Endothelial cell of umbilical vein (primary cell): Measurements from ENCODE around the gene CAMP. TPM values are rescaled to one million over a fixed set of nuclear protein-coding genes. Genes with fewer than 3 reads are reported as not detected.

Experiments
- BruUV-seq: library from RNA; stranded (reverse); fragments of 400-500 nt; replicated peaks from 2 replicates; lab custom pipeline; 2021; lab: Mats Ljungman, UMichigan
- CTCF ChIA-PET: fragments of 300-600, 350-600 bp; sonication (Branson Sonifier 250); formaldehyde crosslinking; loops from one replicate; lab custom pipeline; 2021; ENCODE audit warnings: antibody characterized with exemption, inconsistent platforms; lab: Charles Lee
- POLR2A ChIA-PET: fragments of 300-600, 350-600 bp; sonication (Branson Sonifier 250); formaldehyde crosslinking; loops from one replicate; lab custom pipeline; 2021; ENCODE audit warnings: antibody characterized with exemption, inconsistent platforms; lab: Charles Lee
- DNase-seq: peaks from one replicate; pipeline ENCODE4 v3.0.0-alpha.2; 2011; ENCODE audit warnings: low read depth, low spot score
- FAIRE-seq: peaks from 2 replicates; lab custom pipeline; 2011; peaks lifted over from hg19 to GRCh38; lab: Jason Lieb, UNC
- H2AFZ ChIP-seq: 2 replicates; pipeline ENCODE4 v1.6.0; 2012; ENCODE audit warnings: low read depth, low read length, control low read depth, inconsistent platforms
- H3K27ac ChIP-seq: 2 replicates; pipeline ENCODE4 v1.5.1; 2011; ENCODE audit warnings: low read depth, mild to moderate bottlenecking, control low read depth, low read length, moderate library complexity; ENCODE audit not compliant: insufficient read depth
- H3K27me3 ChIP-seq, 2 experiments: 2 replicates each; pipeline versions ENCODE4 v1.6.0 to v1.6.1; 2011; ENCODE audit warnings: low read length in 2 of 2, mixed read lengths in 1 of 2; ENCODE audit not compliant: control insufficient read depth in 2 of 2, insufficient read depth in 2 of 2
- H3K36me3 ChIP-seq, 2 experiments: 2 replicates in 1 of 2; 3 replicates in 1 of 2; pipeline ENCODE4 v1.5.1; 2011; ENCODE audit warnings: low read length in 2 of 2, mild to moderate bottlenecking in 1 of 2, moderate library complexity in 1 of 2; ENCODE audit not compliant: control insufficient read depth in 2 of 2, insufficient read depth in 2 of 2; ENCODE audit errors: extremely low read depth in 1 of 2
- H3K4me1 ChIP-seq: 3 replicates; pipeline ENCODE4 v1.5.1; 2011; ENCODE audit warnings: mild to moderate bottlenecking, low read length; ENCODE audit not compliant: control insufficient read depth, insufficient read depth; ENCODE audit errors: extremely low read depth
- H3K4me2 ChIP-seq: 2 replicates; pipeline ENCODE4 v1.6.1; 2011; ENCODE audit warnings: low read length, control low read depth, mixed read lengths; ENCODE audit not compliant: insufficient read depth
- H3K4me3 ChIP-seq, 3 experiments: fragments of 200-600 bp in 1 of 3; sonication (generic), shearing (Covaris generic) in 1 of 3; replicated peaks in 1 of 3; 2 replicates each; pipeline ENCODE4 v1.5.1; 2011 to 2016; ENCODE audit warnings: control low read depth in 3 of 3, low read length in 3 of 3, mild to moderate bottlenecking in 2 of 3, inconsistent platforms in 1 of 3, low read depth in 1 of 3, moderate library complexity in 1 of 3; ENCODE audit not compliant: insufficient read depth in 1 of 3
- H3K79me2 ChIP-seq: 2 replicates; pipeline ENCODE4 v1.6.0; 2012; ENCODE audit warnings: low read length, inconsistent platforms; ENCODE audit not compliant: control insufficient read depth, insufficient read depth
- H3K9ac ChIP-seq: replicated peaks from 2 replicates; pipeline ENCODE3; 2011; ENCODE audit warnings: low read length, control low read depth; ENCODE audit not compliant: insufficient read depth; ENCODE audit errors: extremely low read depth
- H3K9me1 ChIP-seq: replicated peaks from 3 replicates; pipeline ENCODE4 v1.6.0; 2011; ENCODE audit warnings: mild to moderate bottlenecking, low read length; ENCODE audit not compliant: control insufficient read depth, insufficient read depth; ENCODE audit errors: extremely low read depth
- H3K9me3 ChIP-seq: replicated peaks from 2 replicates; pipeline ENCODE4 v1.5.1; 2012; ENCODE audit warnings: low read length, inconsistent platforms; ENCODE audit not compliant: control insufficient read depth, insufficient read depth
- H4K20me1 ChIP-seq: replicated peaks from 2 replicates; pipeline ENCODE3; 2011; ENCODE audit warnings: mild to moderate bottlenecking, low read length; ENCODE audit not compliant: control insufficient read depth, insufficient read depth; ENCODE audit errors: extremely low read depth
- CTCF ChIP-seq, 2 donors: IDR thresholded peaks; 1 replicate in 1 of 2; 2 replicates in 1 of 2; pipeline ENCODE4 v1.5.1; 2011; ENCODE audit warnings: low read length in 2 of 2, mild to moderate bottlenecking in 2 of 2, moderate library complexity in 2 of 2, control low read depth in 1 of 2, inconsistent platforms in 1 of 2, low read depth in 1 of 2; ENCODE audit not compliant: insufficient read depth in 1 of 2; ENCODE audit errors: extremely low read depth in 1 of 2
- EZH2 ChIP-seq: IDR thresholded peaks from 2 replicates; pipeline ENCODE4 v1.6.1; 2012; ENCODE audit warnings: borderline replicate concordance, low read depth, mild to moderate bottlenecking, moderate library complexity, low read length, inconsistent platforms; ENCODE audit not compliant: severe bottlenecking
- FOS ChIP-seq: IDR thresholded peaks from 2 replicates; pipeline ENCODE4 v1.6.1; 2011; ENCODE audit warnings: mild to moderate bottlenecking, low read length, moderate library complexity, borderline replicate concordance; ENCODE audit not compliant: insufficient read depth
- GATA2 ChIP-seq: IDR thresholded peaks from 2 replicates; pipeline ENCODE4 v1.7.0; 2011; ENCODE audit warnings: low read depth, mild to moderate bottlenecking, moderate library complexity, mixed read lengths, low read length; ENCODE audit not compliant: insufficient read length, insufficient read depth
- JUN ChIP-seq: IDR thresholded peaks from 2 replicates; pipeline ENCODE4 v1.6.1; 2011; ENCODE audit warnings: borderline replicate concordance, low read depth; ENCODE audit not compliant: insufficient read length, insufficient read depth
- MYC ChIP-seq: IDR thresholded peaks from one replicate; pipeline ENCODE4 v1.6.1; 2011; ENCODE audit warnings: mild to moderate bottlenecking, low read depth, low read length
- POLR2A ChIP-seq: IDR thresholded peaks from 2 replicates; pipeline ENCODE4 v1.6.1; 2012; ENCODE audit warnings: low read depth, mild to moderate bottlenecking, control low read depth, low read length
- dilution Hi-C: fragments of 300-500 bp; cut with MboI; formaldehyde crosslinking; loops from one replicate; pipeline ENCODE4 v1.15.0; 2019; ENCODE audit warnings: low sequenced_read_pairs; ENCODE audit not compliant: extremely low pct_ligation_motif_present
- intact Hi-C: fragments of 100-400 bp; cut with micrococcal nuclease; formaldehyde crosslinking; loops from one replicate; pipeline ENCODE4 v1.10.0; 2022
- polyA plus RNA-seq, 4 experiments: library from polyadenylated mRNA; depleted of rRNA in 3 of 4; stranded (reverse) in 3 of 4; unstranded in 1 of 4; fragments of >200 nt; gene quantifications; 2 replicates each; pipeline versions ENCODE4 v1.2.1 to v1.2.3, GENCODE V29; 2011 to 2012; ENCODE audit warnings: missing spikeins in 1 of 4
- total RNA-seq: library from RNA; stranded (reverse); gene quantifications from 2 replicates; pipeline ENCODE4 v1.2.3, GENCODE V29; 2021

CAMP gene
- total and polyA plus RNA-seq, 2 donors (not counting 3 experiments of a cell fraction or from before 2014, with no cell fraction given): not detected

DNA sequence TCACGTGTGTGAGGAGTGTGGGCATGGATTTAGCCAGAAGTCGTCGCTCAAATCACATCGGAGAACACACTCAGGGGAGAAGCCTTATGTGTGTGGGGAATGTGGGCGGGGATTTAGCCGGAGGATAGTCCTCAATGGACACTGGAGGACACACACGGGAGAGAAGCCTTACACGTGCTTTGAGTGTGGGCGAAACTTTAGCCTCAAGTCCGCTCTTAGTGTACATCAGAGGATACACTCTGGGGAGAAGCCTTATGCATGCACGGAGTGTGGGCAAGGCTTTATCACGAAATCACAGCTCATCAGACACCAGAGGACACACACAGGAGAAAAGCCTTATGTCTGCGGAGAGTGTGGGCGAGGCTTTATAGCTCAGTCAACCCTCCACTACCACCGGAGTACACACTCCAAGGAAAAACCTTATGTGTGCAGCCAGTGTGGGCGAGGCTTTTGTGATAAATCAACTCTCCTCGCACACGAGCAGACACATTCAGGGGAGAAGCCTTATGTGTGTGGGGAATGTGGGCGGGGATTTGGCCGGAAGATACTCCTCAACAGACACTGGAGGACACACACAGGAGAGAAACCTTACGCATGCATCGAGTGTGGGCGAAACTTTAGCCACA is 45.8 kb downstream of the CAMP start:
- Histone ChIP-seq H3K36me3 (peaks cover 0 to 4% of the 10 kb centered on the region in 2 experiments), H3K9me3 (no peaks in the 10 kb centered on the region), H3K4me1 (peaks cover 9% of the 10 kb centered on the region), H4K20me1 (no peaks in the 10 kb centered on the region), H3K4me3 (no peak overlapping the region), H3K27me3 (no peaks in the 10 kb centered on the region), H2AFZ (no peak overlapping the region), H3K9me1 (no peaks in the 10 kb centered on the region), H3K9ac (no peak overlapping the region), H3K79me2 (no peaks in the 10 kb centered on the region), H3K27ac (no peak overlapping the region), H3K4me2 (no peak overlapping the region)
- DNase-seq (no peak), FAIRE-seq (no peak)
- dilution Hi-C loops: no loop called here
- ChIA-PET POLR2A (interaction anchor here (0.6 kb wide), 1 partner anchor 16 kb away, joined by 3 read pairs; no protein-coding TSS in a partner anchor), CTCF (interaction anchor here (1.3 to 24.1 kb wide), 3 partner anchors 74 to 164 kb away, joined by 4 to 723 read pairs (median 7); partner anchors contain the start of gene PLXNB1)
- TF ChIP-seq CTCF (IDR thresholded peaks at IDR 0.05; ENCODE audit: extremely low read depth in 1 of 2, insufficient read depth in 1 of 2, low read depth in 1 of 2, low read length in 2 of 2) (no peak), POLR2A (no peak), JUN (no peak), FOS (no peak), EZH2 (no peak), GATA2 (no peak), MYC (no peak)
- intact Hi-C loops: no loop called here
- no TSS peak for BruUV-seq
